Colon (tissue), 2 donors: Measurements from ENCODE around the gene GALNT10.

Experiments used
- FAIRE-seq: peaks from 2 replicates; lab custom pipeline; 2012; peaks lifted over from hg19 to GRCh38; lab: Jason Lieb, UNC
- donor health status: control.
- donor health status: control.

Gene GALNT10

DNA sequence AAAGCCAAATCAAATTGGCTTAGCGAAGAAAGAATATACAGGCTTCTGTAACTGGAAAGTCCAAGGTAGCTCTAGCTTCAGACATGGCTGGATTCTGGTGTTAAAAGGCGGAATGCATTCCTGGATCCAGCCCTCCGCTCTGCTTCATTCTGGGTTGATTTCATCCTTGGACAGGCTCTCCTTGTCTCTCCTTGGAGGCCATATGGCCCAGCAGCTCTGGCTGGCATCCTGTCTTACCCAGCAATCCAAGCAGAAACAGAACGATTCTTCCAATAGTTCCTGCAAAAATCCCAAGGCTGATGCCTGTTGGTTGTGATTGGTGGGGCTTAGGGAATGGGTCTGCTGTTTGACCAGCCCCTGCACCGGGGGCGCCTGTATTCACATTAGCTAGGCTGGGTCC lies 218.3 kb downstream of the GALNT10 start:
- FAIRE-seq = no peak

DNA sequence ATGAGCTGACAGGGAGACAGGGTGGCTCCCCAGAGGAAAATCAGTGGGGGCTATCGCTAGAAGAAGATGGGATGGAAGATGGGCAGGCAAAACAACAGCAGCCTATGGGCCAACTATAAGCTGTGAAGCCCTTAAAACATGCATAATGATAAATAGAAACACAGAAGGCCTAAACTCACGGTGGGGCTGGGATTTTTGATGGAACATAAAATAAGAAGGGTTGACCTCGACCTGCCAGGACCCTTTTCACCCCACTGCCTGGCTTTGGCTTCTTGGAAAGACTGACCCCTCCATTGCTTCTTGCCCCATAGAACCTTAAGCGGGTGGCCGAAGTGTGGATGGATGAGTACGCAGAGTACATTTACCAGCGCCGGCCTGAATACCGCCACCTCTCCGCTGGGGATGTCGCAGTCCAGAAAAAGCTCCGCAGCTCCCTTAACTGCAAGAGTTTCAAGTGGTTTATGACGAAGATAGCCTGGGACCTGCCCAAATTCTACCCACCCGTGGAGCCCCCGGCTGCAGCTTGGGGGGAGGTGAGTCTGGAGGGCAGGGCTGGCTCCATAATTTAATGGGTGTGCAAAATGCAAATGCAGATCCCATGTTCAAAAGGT lies 218.8 kb downstream of the GALNT10 start:
- FAIRE-seq = no peak

DNA sequence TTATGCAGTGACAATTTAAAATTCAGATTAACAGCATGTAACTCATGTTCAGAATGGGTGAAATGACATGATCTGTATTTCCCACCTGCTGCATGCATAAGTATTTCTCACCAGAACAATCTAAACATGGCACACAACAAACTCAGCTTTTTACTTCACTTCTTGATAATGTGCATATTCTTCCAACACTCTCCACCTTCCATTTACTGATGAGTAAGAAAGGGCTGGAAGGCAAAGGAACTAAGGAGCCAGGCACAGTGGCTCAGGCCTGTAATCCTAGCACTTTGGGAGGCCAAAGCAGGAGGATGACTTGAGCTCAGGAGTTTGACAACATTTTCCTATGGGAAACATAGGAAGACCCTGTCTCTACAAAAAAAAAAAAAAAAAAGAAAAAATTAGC lies 219.5 kb downstream of the GALNT10 start:
- no peak for FAIRE-seq

DNA sequence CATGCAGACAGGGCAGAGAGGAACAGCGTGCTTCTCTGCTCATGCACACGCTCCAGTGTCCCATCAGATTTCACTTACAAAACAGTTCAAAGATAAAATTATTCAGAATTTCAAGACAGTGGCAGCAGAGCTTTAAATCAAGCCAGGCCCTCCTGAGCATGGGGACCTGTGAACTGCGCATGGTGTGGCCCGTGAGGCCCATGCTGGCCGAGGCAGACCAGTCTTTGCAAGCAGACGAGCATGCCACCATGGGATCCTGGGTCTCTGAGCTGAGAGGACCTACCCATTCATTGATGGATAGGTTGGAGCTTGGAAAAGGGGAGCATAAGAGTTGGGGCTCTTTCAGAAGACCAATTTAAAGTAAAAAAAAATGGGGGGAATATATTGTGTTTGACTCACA lies 220.3 kb downstream of the GALNT10 start:
- no peak for FAIRE-seq

DNA sequence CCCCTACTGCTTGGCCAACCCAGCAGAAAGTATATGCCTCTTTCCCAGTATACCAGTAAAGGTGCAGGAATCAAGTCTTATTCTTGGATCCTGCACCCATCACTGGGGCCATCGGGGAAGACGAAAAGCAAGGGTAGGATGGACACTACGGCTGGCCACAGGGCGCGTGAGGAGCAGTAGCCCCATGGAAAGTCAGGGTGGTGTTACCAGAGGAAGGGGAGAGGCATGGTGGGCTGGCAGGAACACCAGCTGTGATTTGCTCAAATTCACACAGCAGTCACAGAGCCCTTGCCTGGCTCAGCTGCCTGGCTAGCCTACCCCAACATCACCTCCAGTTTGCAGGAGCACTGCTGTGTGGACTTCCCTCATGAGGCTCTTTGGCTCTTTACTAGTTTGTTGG lies 220.8 kb downstream of the GALNT10 start:
- no peak for FAIRE-seq

DNA sequence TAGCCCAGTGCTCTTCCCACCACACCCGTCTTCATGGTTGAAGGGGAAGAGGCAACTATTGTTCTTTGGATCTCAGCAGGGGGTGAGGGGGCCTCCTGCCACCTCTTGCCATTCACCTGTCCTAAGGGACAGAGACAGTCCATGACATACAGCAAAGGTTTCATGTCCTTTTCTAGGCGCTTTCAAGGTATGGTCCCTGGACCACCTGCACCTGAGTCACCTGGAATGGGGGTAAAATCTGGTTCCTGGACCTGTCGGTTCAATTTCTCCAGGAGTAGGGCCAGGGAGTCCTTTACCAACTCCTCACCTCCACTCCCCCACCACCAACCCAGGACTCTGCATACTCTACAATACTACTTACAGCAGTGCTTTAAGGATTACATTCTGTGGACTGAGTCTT lies 221.8 kb downstream of the GALNT10 start:
- FAIRE-seq = no peak

DNA sequence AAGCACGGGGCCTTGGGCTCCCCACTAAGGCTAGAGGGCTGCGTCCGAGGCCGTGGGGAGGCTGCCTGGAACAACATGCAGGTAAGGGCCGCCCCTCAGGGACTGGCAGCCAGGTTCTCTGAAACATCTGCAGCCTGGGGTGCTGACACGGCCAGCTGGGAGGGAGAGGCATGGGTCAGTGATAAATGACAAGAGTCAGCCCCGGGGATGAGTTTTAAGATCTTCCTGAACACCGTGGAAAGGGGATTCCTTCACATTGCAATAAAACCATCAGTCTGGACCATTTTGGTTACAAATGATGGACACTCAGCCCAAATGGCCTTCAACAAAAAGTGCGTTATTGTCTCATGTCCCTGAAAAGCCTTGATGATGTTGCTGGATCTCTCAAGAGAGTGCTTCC lies 222.4 kb downstream of the GALNT10 start:
- FAIRE-seq = no peak

DNA sequence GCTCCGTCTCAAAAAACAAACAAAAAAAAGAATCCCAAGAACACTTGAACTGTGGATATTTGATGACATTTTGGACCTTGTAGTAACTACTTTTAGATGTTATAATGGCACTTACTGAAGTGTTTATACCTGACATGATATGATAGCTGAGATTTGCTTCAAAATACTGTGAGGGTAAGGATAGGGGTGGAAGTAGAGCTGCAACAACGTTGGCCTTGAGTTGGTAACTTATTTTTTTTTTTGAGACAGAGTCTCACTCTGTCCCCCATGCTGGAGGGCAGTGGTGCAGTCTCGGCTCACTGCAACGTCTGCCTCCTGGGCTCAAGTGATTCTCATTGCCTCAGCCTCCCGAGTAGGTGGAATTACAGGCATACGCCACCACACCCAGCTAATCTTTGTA lies 224.6 kb downstream of the GALNT10 start:
- FAIRE-seq = no peak

DNA sequence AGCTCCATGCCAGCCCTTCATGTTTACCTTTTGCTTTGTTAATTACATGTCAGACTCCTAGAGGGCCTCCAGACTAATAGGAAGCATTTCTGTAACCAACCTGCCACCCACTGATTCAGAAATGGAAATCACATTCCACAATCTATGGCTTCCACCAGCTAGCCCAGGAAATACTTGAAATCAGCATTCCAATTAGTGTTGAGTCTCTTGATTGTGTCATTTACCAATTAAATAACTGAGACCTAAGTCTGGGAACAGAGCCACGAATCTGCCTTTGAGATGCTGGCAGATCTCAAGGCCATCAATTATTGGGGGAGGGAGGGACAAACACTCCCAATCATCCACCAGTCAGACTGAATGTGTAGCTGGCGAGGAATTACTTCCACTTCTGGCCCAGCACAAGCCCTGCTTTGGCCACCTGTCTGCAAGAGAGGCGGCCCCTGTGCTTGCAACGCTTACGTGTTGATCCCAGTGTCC lies 227.8 kb downstream of the GALNT10 start:
- no peak for FAIRE-seq

DNA sequence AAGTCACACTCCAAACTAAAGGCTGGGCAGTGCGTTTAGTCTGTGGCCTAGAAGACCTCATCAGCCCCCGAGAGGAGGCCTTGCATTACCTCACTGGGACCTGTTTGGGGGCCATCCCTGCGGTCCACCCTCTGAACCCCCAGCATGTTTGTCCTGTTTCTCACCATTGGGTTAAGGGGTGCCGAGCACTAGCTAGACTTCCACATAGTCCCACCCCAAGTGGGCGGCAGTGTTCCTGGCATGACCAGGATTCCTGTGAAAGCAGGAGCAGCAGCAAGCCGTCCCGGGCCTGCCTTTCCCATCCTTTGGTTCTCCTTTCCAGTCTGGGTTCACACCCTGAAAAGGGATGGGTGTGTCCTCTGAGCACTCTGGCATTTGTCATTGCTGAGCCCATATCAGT lies 228.7 kb downstream of the GALNT10 start:
- no peak for FAIRE-seq

DNA sequence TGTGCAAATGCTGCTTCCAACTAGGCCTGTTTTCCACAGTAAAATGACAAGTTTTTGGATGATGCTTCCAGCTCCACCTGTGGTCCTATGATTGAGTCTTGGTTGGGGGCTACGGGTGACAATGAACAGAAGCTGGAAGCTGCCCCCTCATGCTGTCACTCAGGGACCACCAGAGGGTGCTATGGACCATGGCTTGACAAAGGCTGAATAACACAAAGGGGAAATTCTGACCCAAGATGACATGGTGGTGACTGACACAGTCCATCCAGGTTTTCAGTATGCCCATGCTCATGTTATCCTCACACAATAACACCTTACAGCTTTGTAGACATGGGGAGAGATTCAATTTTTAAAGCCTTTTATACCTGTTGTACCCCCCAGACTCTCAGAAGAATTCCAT lies 231.3 kb downstream of the GALNT10 start:
- no peak for FAIRE-seq

DNA sequence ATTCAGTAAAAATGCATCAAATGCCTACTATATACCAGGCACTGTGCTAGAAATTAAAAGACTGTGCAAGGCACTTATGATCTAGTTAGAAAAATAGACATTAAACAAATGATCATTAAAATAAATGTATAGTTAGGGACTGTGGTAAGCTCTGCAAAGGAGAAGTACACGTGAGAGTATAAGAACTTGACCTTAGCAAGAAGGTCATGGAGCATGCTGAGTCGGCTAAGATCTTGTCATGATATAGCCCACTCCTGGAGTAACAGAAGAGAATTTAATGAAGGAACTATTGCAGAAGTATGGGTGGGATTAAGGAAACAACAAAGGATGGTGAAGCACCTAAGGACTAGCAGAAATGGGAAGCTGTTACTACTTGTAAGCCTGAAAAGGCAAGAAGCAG lies 231.8 kb downstream of the GALNT10 start:
- FAIRE-seq = no peak

DNA sequence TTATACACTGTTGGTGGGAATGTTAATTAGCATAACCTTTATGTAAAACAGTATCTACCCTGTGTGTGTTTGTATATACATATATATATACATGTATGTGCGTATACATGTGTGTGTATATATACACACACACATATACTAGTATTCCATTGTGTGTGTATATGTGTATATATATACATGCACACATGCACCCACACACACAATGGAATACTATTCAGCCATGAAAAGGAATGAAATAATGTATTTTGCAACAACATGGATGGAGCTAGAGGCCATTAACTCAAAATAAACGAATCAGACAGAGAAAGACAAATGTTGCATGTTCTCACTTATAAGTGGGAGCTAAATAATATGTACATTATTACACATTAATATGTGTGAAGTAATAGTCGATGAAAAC lies 237.7 kb downstream of the GALNT10 start:
- FAIRE-seq = no peak

DNA sequence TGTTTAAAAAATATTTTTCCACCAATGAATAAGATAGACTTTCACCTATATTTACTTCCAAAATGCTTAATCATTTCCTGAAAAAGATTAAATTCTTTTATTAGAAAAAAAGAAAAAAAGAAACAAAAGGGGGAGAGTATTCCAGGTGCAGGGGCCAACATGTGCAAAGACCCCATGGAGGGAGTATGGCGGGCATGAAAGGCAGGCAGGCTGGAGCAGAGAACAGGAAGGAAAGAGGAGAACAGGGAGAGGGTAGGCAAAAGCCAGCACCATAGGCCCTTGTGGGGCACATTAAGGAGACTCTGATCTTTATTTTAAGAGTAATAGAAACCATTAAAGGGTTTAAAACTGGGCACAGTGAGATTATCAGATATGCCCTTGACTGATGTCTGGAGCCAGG lies 238.8 kb downstream of the GALNT10 start:
- FAIRE-seq = no peak

DNA sequence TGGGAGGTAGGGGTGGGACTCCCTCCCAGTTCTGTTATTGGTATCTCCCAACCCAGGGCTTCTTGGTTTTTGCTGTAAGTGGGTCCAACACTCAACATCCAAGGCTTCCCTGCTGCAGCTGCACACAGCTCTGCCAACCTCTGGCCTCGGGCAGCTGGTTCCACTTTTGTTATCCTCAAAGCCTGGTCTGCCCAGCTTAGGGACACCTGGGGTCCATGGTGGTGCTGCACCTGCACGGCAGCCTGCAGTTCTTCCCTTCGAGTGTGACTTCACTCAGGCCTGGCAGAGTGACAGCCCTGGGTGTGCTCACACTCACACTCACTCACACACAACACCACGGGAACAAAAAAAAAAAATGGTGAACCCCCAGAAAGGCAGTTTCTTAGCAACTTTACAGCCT lies 239.9 kb downstream of the GALNT10 start:
- no peak for FAIRE-seq

DNA sequence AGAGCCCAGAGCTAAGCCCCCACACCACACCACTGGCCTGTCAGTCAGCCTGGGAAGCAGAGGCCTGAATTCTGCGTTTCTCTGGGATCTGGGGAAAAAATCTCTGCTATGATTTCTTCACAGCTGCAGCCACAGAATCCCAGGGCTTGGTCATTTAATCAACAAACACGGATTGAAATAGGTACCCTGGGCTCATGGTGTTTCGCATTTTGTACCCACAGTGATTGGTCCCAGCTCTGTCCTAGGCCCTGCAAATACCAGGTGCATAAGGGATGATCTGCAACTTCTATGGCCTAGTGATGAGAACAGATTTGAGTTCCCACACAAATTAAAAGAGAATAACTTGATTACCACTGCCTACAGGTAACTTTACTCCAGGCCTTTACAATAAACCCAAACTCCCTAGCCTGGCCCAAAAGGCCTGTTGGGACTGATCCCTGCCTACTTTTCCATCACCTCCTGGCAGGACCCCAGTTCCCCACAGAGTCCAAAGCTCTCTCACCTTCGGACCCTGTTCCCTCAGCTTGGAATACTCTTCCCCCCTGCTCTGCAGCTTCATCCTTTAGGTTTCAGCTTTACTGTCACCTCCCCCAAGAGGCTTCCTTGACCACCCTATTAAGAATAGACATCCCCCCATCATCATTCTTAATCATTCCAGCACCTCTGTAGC lies 240.6 kb downstream of the GALNT10 start:
- FAIRE-seq = no peak

DNA sequence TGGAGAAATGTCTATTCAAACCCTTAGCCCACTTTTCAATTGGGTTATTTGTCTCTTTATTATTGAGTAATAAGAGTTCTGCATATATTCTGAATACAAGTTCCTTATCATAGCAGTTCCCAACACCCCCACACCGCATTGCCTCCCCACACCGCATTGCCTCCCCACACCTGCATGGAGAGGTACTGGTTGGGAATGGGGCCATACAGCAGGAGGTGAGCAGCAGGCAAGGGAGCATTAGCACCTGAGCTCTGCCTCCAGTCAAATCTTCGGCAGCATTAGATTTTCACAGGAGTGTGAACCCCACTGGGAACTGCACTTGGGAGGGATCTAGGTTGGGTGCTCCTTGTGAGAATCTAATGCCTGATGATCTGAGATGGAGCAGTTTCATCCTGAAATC lies 244.7 kb downstream of the GALNT10 start:
- FAIRE-seq = no peak

DNA sequence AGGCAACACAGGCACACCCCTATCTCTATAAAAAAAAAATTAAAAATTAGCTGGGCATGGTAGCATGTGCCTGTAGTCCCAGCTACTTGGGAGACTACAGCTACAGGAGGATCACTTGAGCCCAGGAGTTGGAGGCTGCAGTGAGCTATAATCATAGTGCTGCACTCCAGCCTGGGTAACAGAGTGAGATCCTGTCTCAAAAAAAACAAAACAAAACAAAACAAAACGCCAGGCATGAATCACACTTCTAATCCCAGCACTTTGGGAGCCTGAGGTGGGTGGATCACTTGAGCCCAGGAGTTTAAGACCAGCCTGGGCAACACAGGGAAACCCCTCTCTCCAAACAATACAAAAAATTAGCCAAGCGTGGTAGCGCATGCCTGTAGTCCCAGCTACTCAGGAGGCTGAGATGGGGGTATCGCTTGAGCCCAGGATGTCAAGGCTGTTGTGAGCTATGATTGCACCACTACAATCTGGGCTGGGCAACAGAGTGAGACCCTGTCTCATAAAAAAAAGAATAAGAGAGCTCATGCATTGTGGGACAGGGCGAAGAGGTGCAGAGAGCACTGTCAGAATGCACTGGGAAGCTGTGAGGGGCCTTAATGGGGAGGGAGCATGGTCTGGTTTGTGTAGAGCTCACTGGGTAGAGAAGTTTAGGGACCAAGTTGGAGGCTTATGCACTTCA lies 246.9 kb downstream of the GALNT10 start:
- no peak for FAIRE-seq

DNA sequence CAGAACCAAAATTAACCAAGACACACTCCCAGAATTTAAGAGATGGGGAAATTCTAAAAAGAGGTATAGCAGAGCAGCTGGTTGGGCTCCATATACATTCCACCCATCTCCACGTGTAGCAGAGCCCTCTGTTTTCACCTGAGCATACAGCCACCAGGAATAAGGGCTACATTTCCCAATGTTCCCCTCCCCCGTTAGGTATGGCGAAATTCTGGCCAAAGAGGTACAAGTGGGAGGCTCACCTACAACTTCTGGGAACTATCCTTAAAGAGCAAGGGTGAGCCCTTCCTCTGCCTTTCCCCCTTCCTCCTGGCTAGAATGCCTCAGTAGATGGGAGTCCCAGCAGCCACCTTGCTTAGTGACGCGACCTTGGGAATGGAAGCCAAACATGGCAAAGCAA lies 250.0 kb downstream of the GALNT10 start:
- no peak for FAIRE-seq

DNA sequence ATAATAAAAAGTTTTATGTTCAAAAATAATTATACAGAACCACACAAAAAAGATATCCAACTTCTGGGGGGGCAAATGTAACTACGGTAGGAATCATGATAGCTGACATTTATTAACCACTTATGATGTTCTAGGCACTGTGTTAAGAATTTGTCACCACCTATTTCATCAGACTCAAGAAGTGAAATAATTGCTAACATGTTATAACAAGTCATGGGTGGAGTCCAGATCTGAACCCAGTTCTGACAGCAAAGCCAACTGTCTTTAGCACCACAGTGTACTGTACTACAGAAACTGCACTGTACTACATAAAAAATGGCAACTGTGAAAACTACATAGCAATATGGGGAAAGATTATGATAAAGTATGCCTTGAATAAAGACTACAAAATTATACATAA lies 252.3 kb downstream of the GALNT10 start:
- FAIRE-seq = no peak

DNA sequence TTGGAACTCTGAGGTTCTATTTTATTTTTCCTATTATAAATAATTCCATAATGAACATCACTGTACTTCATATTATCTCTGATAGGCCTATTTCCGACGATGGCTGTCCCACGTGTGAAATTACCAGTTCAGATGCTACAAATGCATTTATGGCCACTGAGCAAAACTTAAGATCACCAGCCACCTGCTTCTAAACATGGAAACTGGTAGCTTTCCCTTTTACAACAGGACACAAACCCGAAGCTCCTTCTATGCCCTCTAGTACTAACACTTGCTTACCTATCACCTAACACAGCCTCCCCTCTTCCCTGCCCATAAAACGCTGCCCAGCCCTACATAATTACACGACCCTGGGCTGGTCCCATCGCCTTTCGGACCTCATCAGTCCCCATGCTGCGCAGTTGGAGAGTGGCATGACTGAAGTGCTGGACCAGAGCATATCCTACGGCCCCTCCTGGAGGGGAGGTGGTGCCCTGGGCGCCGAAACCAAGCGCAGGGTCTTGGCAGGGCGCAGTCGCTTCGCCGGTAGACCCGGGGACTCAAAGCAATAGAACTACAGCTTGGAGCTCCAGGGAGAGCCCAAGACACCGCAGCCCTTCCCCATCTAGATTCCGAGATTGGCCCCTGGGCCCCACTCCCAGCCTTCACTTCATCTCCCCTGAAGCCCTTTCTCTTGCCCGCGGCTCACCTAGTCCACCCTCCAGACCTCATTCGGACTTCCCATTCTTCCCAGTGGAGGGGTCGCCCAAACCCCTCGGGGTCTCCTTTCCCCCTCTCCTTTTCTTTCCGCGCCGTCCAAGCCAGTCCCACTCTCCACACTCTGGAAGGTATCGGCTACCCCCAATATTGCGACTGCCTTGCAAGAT lies 254.3 kb downstream of the GALNT10 start:
- FAIRE-seq = no peak

DNA sequence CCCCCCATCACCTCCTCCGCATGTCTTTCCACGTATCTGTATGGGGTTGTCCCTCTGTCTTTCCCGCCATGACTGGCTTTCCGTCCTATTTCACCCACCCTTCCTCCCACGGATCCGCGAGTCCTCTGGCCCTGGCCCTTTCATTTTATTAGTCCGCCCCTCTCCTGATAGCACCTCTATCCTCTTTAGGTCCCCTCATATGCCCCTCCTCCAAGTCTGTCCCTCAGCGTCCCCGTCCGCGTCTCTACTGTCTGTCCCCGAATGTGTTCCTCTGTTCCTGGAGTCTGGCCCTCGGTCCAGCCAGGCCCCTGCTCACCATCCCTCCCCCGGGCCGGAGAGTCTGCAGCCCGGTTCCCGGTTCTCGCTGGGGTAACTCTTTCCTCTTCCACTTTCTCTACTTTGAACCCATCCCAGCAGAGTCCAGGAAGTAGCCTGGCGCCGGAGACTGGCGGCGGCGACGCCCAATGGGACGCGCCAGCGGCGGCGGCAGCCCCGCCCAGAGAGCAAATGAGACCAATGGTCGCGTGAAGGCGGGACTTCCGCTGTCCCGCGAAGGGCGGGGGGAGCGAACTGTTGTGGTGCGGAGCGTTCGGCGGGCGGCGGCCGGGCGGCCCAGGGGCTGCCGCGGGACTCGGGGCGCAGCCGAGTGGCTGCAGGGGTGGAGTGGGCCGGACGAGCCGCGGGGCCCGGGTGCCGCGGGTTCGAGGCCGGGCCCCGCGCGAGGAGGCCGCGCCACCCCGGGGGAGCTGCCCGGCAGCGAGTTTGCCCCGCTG lies 255.1 kb downstream of the GALNT10 start, which contains the start of gene SAP30L:
Gene SAP30L (plus strand): TSS at position 576 of the 773 bp plus-strand sequence. CDS start 608 bp downstream, outside the sequence.
- no peak for FAIRE-seq
